Ascending aorta (tissue), 2 donors: Measurements from ENCODE around the gene PGPEP1. TPM values are rescaled to one million over a fixed set of nuclear protein-coding genes. Genes with fewer than 3 reads are reported as not detected.
A peak's percentile ranks its signal among the peaks of the same experiment; 100 is the strongest.

Source experiments
- DNase-seq, 2 donors: peaks; one replicate each; pipeline ENCODE4 v3.0.0-alpha.2; 2019; ENCODE audit warnings: low spot score in 2 of 2
- H3K27ac ChIP-seq, 2 donors: fragments of 200-600 bp; sonication (generic); one replicate each; pipeline ENCODE4 v1.5.1; 2016 to 2017; ENCODE audit warnings: mild to moderate bottlenecking in 1 of 2
- H3K27me3 ChIP-seq: fragments of 200-600 bp; sonication (generic); one replicate; pipeline ENCODE4 v1.5.1; 2017
- H3K36me3 ChIP-seq, 2 donors: fragments of 200-600 bp; sonication (generic); one replicate each; pipeline ENCODE4 v1.5.1; 2016
- H3K4me1 ChIP-seq, 2 donors: fragments of 200-600 bp; sonication (generic); one replicate each; pipeline ENCODE4 v1.5.1; 2016 to 2017; ENCODE audit warnings: mild to moderate bottlenecking in 1 of 2
- H3K4me3 ChIP-seq, 2 donors: fragments of 200-600 bp; sonication (generic); one replicate each; pipeline ENCODE4 v1.5.1; 2016 to 2017; ENCODE audit warnings: mild to moderate bottlenecking in 1 of 2
- H3K9me3 ChIP-seq, 2 donors: fragments of 200-600 bp; sonication (generic); one replicate each; pipeline ENCODE4 v1.5.1; 2016
- intact Hi-C: fragments of 100-400 bp; cut with DNase I; formaldehyde crosslinking; loops from one replicate; pipeline ENCODE4 v1.15.1; 2023
- total RNA-seq: library from RNA; depleted of rRNA; stranded (reverse); fragments of >200 nt; gene quantifications from one replicate; pipeline ENCODE4 v1.1.0, GENCODE V29; 2016
- TF ChIP-seq, protein P1 (sequence below), 3 experiments: fragments of 200-600 bp in 2 of 3; fragments of 450-650 bp in 1 of 3; sonication (generic) in 2 of 3; IDR thresholded peaks; one replicate each; pipeline ENCODE4 v1.5.1; 2016 to 2019; ENCODE audit warnings: antibody characterized with exemption in 3 of 3, mild to moderate bottlenecking in 1 of 3, moderate library complexity in 1 of 3

The PGPEP1 gene
- total RNA-seq, 1 donor from 2014 or later, result 14.8 TPM

DNA sequence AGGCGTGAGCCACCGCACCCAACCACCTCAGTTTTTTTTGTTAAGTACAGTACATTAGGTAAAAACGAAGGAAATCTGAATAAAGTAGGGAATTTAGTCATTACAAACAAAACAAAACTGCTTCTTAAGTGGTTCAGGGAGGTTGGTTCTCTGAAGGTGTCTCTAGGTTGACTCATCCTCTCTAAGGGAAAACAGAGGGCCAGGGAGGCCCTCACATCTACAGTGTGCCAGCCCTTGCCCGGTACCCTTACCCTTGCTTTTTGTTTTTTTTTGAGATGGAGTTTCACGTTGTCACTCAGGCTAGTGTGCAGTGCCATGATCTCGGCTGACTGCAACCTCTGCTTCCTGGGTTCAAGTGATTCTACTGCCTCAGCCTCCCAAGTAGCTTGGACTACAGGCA, 41.8 kb upstream of the PGPEP1 start:
- intact Hi-C loops, result no loop called here
- Histone ChIP-seq H3K36me3 (no peaks in the 10 kb centered on the region), H3K27me3 (no peaks in the 10 kb centered on the region), H3K9me3 (no peaks in the 10 kb centered on the region), H3K4me3 (no peak overlapping the region), H3K4me1 (peaks cover 17 to 40% of the 10 kb centered on the region in 2 donors), H3K27ac (peak overlapping the region; percentile 31 to 100)
- TF ChIP-seq, protein P1, sequence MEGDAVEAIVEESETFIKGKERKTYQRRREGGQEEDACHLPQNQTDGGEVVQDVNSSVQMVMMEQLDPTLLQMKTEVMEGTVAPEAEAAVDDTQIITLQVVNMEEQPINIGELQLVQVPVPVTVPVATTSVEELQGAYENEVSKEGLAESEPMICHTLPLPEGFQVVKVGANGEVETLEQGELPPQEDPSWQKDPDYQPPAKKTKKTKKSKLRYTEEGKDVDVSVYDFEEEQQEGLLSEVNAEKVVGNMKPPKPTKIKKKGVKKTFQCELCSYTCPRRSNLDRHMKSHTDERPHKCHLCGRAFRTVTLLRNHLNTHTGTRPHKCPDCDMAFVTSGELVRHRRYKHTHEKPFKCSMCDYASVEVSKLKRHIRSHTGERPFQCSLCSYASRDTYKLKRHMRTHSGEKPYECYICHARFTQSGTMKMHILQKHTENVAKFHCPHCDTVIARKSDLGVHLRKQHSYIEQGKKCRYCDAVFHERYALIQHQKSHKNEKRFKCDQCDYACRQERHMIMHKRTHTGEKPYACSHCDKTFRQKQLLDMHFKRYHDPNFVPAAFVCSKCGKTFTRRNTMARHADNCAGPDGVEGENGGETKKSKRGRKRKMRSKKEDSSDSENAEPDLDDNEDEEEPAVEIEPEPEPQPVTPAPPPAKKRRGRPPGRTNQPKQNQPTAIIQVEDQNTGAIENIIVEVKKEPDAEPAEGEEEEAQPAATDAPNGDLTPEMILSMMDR (IDR thresholded peaks at IDR 0.05), result no peak
- no peak for DNase-seq

DNA sequence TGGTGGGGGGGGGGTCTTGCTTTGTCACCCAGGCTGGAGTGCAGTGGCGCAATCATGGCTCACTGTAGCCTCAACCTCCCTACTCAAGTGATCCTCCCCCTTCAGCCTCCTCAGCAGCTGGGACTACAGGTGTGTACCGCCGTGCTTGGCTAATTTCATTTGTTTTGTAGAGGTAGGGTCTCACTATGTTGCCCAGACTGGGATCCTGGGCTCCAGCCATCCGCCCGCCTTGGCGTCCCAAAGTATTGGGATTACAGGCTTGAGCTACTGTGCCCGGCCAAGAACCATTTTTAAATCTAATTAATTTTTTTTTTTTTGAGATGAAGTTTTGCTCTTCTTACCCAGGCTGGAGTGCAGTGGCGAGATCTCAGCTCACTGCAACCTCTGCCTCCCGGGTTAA, 40.7 kb upstream of the PGPEP1 start:
- DNase-seq, result no peak
- no peaks in the 10 kb centered on the region for H3K27me3 ChIP-seq
- H3K27ac ChIP-seq, result peak overlapping the region; percentile 98 to 100
- H3K36me3 ChIP-seq, result no peaks in the 10 kb centered on the region
- no peaks in the 10 kb centered on the region for H3K9me3 ChIP-seq
- H3K4me1 ChIP-seq, result peaks cover 23 to 42% of the 10 kb centered on the region in 2 donors
- TF ChIP-seq, protein P1 (IDR thresholded peaks at IDR 0.05), result no peak
- intact Hi-C loops, result no loop called here
- H3K4me3 ChIP-seq, result no peak overlapping the region

DNA sequence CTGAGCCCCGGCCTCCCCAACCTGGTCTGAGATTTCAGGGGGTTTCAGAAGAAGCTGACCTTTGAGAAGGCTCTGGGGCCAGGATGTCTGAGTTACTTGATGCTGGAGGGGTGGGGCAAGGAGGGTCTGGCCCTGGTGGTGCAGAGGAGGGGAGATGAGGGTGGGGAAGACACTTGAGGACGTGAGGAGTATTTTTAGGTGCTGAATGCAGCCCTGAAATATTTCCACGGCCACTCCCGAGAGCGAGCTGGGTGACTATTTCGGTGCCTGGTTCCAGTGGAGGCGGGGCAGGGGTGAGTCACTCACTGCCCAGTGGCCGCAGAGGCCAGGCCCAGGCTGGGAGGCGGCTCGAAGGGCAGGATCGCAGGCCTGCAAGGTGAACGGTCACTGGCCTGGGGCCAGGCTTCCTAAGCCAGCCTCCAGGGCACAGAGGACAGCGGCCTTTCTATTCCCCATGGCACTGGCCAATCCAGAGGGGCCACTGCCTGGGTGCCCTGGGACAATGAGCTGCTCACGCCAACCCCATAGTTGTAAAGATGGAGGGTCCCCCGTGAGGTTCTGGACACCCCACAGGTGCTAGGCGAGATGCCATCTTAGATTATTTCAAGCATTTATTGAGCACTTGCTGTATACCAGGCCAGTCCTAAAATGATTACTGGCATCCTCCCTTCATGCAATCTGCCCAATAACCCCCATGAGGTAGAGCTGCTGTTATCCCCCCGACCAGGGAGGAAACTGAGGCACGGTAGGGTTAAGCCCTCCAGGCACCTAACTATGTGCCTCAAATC, 39.3 kb upstream of the PGPEP1 start:
- no peaks in the 10 kb centered on the region for H3K36me3 ChIP-seq
- peak; percentile 69 to 96 for DNase-seq
- H3K27me3 ChIP-seq, result no peaks in the 10 kb centered on the region
- no peaks in the 10 kb centered on the region for H3K9me3 ChIP-seq
- intact Hi-C loops, result loop anchor here (1.0 kb wide), 1 partner anchor 19 kb away; no protein-coding TSS in a partner anchor
- H3K27ac ChIP-seq, result peak overlapping the region; percentile 98 to 100
- TF ChIP-seq, protein P1 (IDR thresholded peaks at IDR 0.05), result no peak
- H3K4me1 ChIP-seq, result peaks cover 32 to 52% of the 10 kb centered on the region in 2 donors
- no peak overlapping the region for H3K4me3 ChIP-seq

DNA sequence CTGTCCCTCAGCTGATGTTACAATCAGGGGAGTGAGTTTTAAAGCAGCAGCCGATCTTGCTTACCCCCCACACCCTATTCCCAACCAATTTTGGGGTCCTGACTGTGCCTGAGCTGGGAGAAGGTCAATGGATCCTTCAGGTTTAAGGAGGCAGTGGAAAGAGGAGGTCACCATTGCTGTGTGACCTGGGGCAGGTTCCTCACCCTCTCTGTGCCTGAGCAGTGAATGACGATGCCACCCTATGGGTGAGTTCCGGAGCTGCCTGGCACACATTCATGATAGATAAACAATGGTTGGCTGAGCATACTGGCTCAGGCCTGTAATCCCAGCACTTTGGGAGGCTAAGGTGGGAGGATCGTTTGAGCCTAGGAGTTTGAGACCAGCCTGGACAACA, 38.7 kb upstream of the PGPEP1 start:
- Histone ChIP-seq H3K27ac (peak overlapping the region; percentile 98 to 100), H3K27me3 (no peaks in the 10 kb centered on the region), H3K4me1 (peaks cover 36 to 58% of the 10 kb centered on the region in 2 donors), H3K36me3 (no peaks in the 10 kb centered on the region), H3K4me3 (no peak overlapping the region), H3K9me3 (no peaks in the 10 kb centered on the region)
- no peak for DNase-seq
- intact Hi-C loops, result loop anchor here (1.0 kb wide), 1 partner anchor 19 kb away; no protein-coding TSS in a partner anchor
- TF ChIP-seq, protein P1 (IDR thresholded peaks at IDR 0.05), result no peak

DNA sequence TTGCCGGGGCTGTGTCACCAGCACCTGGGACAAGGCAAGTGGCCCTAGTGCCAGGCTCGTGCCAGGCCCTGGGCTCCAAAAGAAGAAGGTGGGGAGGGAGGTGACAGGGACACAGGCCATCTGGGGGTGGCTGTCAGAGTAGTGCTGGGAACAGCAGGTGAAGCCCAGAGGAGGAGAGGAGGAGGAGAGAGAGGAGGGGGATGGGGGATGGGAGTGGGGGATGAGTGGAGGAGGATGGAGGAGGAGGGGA, 36.3 kb upstream of the PGPEP1 start:
- intact Hi-C loops, result loop anchor here (1.0 kb wide), 2 partner anchors 12 to 19 kb away; partner anchors contain the start of gene LSM4
- TF ChIP-seq, protein P1 (IDR thresholded peaks at IDR 0.05), result no peak
- peaks cover 41 to 77% of the 10 kb centered on the region in 2 donors for H3K4me1 ChIP-seq

More for the DNA sequence above, 36.3 kb upstream of the PGPEP1 start:
- no peaks in the 10 kb centered on the region for H3K9me3 ChIP-seq
- DNase-seq, result peak in 1 of 2 donors; percentile 73
- no peaks in the 10 kb centered on the region for H3K36me3 ChIP-seq
- peak overlapping the region; percentile 98 to 100 for H3K27ac ChIP-seq
- peak overlapping the region; percentile 60 for H3K4me3 ChIP-seq
- H3K27me3 ChIP-seq, result no peaks in the 10 kb centered on the region
